Peyer's patch (tissue), 4 donors: ENCODE data around the gene SLC6A17.

Experiments used
- CTCF ChIP-seq, 6 experiments: fragments of 450-650 bp in 4 of 6; fragments of 200-600 bp in 2 of 6; sonication (generic) in 1 of 6; IDR thresholded peaks; one replicate each; pipeline ENCODE4 v1.5.1; 2017 to 2019; ENCODE audit warnings: antibody characterized with exemption in 6 of 6, mild to moderate bottlenecking in 3 of 6, moderate library complexity in 1 of 6
- POLR2A ChIP-seq, 2 donors: fragments of 450-650 bp; IDR thresholded peaks; one replicate each; pipeline ENCODE4 v1.5.1; 2017; ENCODE audit warnings: antibody characterized with exemption in 2 of 2, mild to moderate bottlenecking in 2 of 2, moderate library complexity in 2 of 2

GRCh38 chr1:110224240-110224995, 74.1 kb downstream of the SLC6A17 start:
- TF ChIP-seq CTCF (IDR thresholded peaks at IDR 0.05) (no peak), POLR2A (IDR thresholded peaks at IDR 0.05) (no peak)
